NCI-H1417 treated with DMSO at 0.1 percent for 48 hours (cell line): Measurements from ENCODE around the gene SELE.
"Not testable (repeated sequence)": the region's sequence is repeated elsewhere in the genome, so short reads cannot be mapped to it uniquely, and the experiment has no call there.

Source experiments
- DNase-seq: peaks from one replicate; lab custom pipeline; 2025; lab: John Stamatoyannopoulos, UW

Gene SELE

GRCh38 chr1:169683168-169683567 is 50.7 kb downstream of the SELE start:
- DNase-seq = not testable (repeated sequence)

- no peak for DNase-seq
Observed at GRCh38 chr1:169682071-169682470, 51.8 kb downstream of the SELE start.

GRCh38 chr1:169681140-169681539 is 52.7 kb downstream of the SELE start:
- DNase-seq = no peak

GRCh38 chr1:169680377-169681019 is 53.4 kb downstream of the SELE start:
- no peak for DNase-seq

GRCh38 chr1:169679692-169680091 is 54.2 kb downstream of the SELE start:
- DNase-seq = no peak

GRCh38 chr1:169676001-169676400 is 57.9 kb downstream of the SELE start:
- no peak for DNase-seq
